Activated CD8-positive, alpha-beta T cell treated with anti-CD3 and anti-CD28 coated beads for 36 hours (primary cell): ENCODE results near the gene GFPT1. TPM values are rescaled to one million over a fixed set of nuclear protein-coding genes. Genes with fewer than 3 reads are reported as not detected.

ENCODE experiments used
- ATAC-seq: fragments of 200-7000 bp; cut with Tn5 transposase; one replicate; pipeline ENCODE4 v1.10.0; 2021; ENCODE audit warnings: mild to moderate bottlenecking, moderate library complexity
- CTCF ChIA-PET: fragments of 350-600 bp; sonication (Branson Sonifier 250); formaldehyde crosslinking; loops from one replicate; lab custom pipeline; 2021; ENCODE audit warnings: antibody characterized with exemption; lab: Charles Lee
- POLR2A ChIA-PET: fragments of 350-600 bp; sonication (Branson Sonifier 250); formaldehyde crosslinking; loops from one replicate; lab custom pipeline; 2021; ENCODE audit warnings: antibody characterized with exemption; lab: Charles Lee
- DNase-seq: peaks from one replicate; pipeline ENCODE4 v3.0.0-alpha.2; 2020
- H3K27ac Mint-ChIP-seq: one replicate; pipeline ENCODE4 v1.8.0; 2021; ENCODE audit warnings: mild to moderate bottlenecking, mixed read lengths
- H3K27me3 Mint-ChIP-seq: one replicate; pipeline ENCODE4 v1.8.0; 2021; ENCODE audit warnings: mixed read lengths
- H3K36me3 Mint-ChIP-seq: one replicate; pipeline ENCODE4 v1.8.0; 2021; ENCODE audit warnings: low read depth, mixed read lengths
- H3K4me1 Mint-ChIP-seq: one replicate; pipeline ENCODE4 v1.8.0; 2021; ENCODE audit warnings: low read depth, mixed read lengths
- H3K4me3 Mint-ChIP-seq: one replicate; pipeline ENCODE4 v1.8.0; 2021; ENCODE audit warnings: mild to moderate bottlenecking, moderate library complexity, mixed read lengths
- H3K9me3 Mint-ChIP-seq: one replicate; pipeline ENCODE4 v1.8.0; 2021; ENCODE audit warnings: mixed read lengths
- CTCF ChIP-seq: fragments of 200-600 bp; IDR thresholded peaks from one replicate; pipeline ENCODE4 v1.8.0; 2022; ENCODE audit warnings: antibody characterized with exemption, mild to moderate bottlenecking
- intact Hi-C: fragments of 100-400 bp; cut with micrococcal nuclease; formaldehyde crosslinking; loops from one replicate; pipeline ENCODE4 v1.10.0; 2022
- total RNA-seq, 2 experiments: library from RNA; stranded (reverse); gene quantifications; one replicate each; pipeline ENCODE4 v1.2.3, GENCODE V29; 2021

The GFPT1 gene
- total RNA-seq, 2 experiments from 2014 or later: 37.8 to 38.0 TPM

- POLR2A ChIA-PET: interaction anchor here (0.8 to 1.1 kb wide), 4 partner anchors 10 to 111 kb away, joined by 3 to 4 read pairs (median 4); partner anchors contain the start of gene NFU1
- ATAC-seq: peak; percentile 78
- peak overlapping the region; percentile 25 for H3K27ac Mint-ChIP-seq
Measured at GRCh38 chr2:69375494-69376353, 11.3 kb downstream of the GFPT1 start.

GRCh38 chr2:69372767-69373166 is 14.3 kb downstream of the GFPT1 start:
- TF ChIP-seq CTCF: no peak
- no peak overlapping the region for H3K27ac Mint-ChIP-seq
- H3K4me3 Mint-ChIP-seq: no peak overlapping the region
- H3K27me3 Mint-ChIP-seq: no peaks in the 10 kb centered on the region
- no peak for ATAC-seq
- ChIA-PET CTCF (interaction anchor here (0.6 kb wide), 1 partner anchor 71 kb away, joined by 4 read pairs; no protein-coding TSS in a partner anchor), POLR2A (no interaction called here)
- H3K9me3 Mint-ChIP-seq: no peaks in the 10 kb centered on the region
- H3K4me1 Mint-ChIP-seq: peaks cover 14% of the 10 kb centered on the region
- peaks cover 26% of the 10 kb centered on the region for H3K36me3 Mint-ChIP-seq
- no peak for DNase-seq
- intact Hi-C loops: no loop called here

More at GRCh38 chr2:69375494-69376353, 11.3 kb downstream of the GFPT1 start:
- CTCF ChIA-PET: interaction anchor here (0.5 to 2.1 kb wide), 28 partner anchors 8 to 442 kb away, joined by 3 to 16 read pairs (median 4); partner anchors contain the start of gene NFU1
- no peak overlapping the region for H3K4me3 Mint-ChIP-seq
- peaks cover 19% of the 10 kb centered on the region for H3K4me1 Mint-ChIP-seq
- TF ChIP-seq CTCF: peak; percentile 79
- H3K9me3 Mint-ChIP-seq: no peaks in the 10 kb centered on the region
- no peaks in the 10 kb centered on the region for H3K27me3 Mint-ChIP-seq
- intact Hi-C loops: no loop called here
- peaks cover 9% of the 10 kb centered on the region for H3K36me3 Mint-ChIP-seq
- peak; percentile 29 for DNase-seq

- Mint-ChIP-seq H3K4me3 (no peak overlapping the region), H3K27me3 (no peaks in the 10 kb centered on the region), H3K36me3 (peaks cover 40% of the 10 kb centered on the region), H3K4me1 (no peaks in the 10 kb centered on the region), H3K9me3 (no peaks in the 10 kb centered on the region), H3K27ac (no peak overlapping the region)
- ChIA-PET CTCF (interaction anchor here (1.0 to 2.2 kb wide), 2 partner anchors 20 to 355 kb away, joined by 3 to 5 read pairs; no protein-coding TSS in a partner anchor), POLR2A (no interaction called here)
- TF ChIP-seq CTCF: no peak
- ATAC-seq: no peak
- intact Hi-C loops: no loop called here
- DNase-seq: no peak
Measured at GRCh38 chr2:69369802-69370201, 17.2 kb downstream of the GFPT1 start.

- ATAC-seq (no peak), DNase-seq (no peak)
- Mint-ChIP-seq H3K27me3 (no peaks in the 10 kb centered on the region), H3K27ac (no peak overlapping the region), H3K36me3 (peaks cover 40% of the 10 kb centered on the region), H3K4me1 (no peaks in the 10 kb centered on the region), H3K4me3 (no peak overlapping the region), H3K9me3 (no peaks in the 10 kb centered on the region)
- POLR2A ChIA-PET: interaction anchor here (0.6 kb wide), 1 partner anchor 1489 kb away, joined by 3 read pairs; no protein-coding TSS in a partner anchor
- no peak for TF ChIP-seq CTCF
- CTCF ChIA-PET: interaction anchor here (2.2 kb wide), 1 partner anchor 356 kb away, joined by 5 read pairs; no protein-coding TSS in a partner anchor
- intact Hi-C loops: no loop called here
Measured at GRCh38 chr2:69368588-69368987, 18.4 kb downstream of the GFPT1 start.

- H3K9me3 Mint-ChIP-seq: no peaks in the 10 kb centered on the region
- H3K36me3 Mint-ChIP-seq: peaks cover 35% of the 10 kb centered on the region
- H3K27me3 Mint-ChIP-seq: no peaks in the 10 kb centered on the region
- intact Hi-C loops: no loop called here
- ChIA-PET CTCF (interaction anchor here (0.8 to 1.8 kb wide), 3 partner anchors 16 to 21 kb away, joined by 3 to 8 read pairs (median 3); no protein-coding TSS in a partner anchor), POLR2A (interaction anchor here (1.1 to 1.2 kb wide), 2 partner anchors 8 to 17 kb away, joined by 3 to 4 read pairs; no protein-coding TSS in a partner anchor)
- DNase-seq (no peak), ATAC-seq (no peak)
- no peaks in the 10 kb centered on the region for H3K4me1 Mint-ChIP-seq
- TF ChIP-seq CTCF: no peak
- H3K27ac Mint-ChIP-seq: no peak overlapping the region
- H3K4me3 Mint-ChIP-seq: no peak overlapping the region
Measured at GRCh38 chr2:69359371-69359770, 27.7 kb downstream of the GFPT1 start.
